NOMO-1 (cell line): Measurements from ENCODE around the gene TMEM208.

Source experiments
- DNase-seq, 2 experiments: peaks; one replicate each; lab custom pipeline; 2025; ENCODE audit not compliant: unreplicated experiment in 2 of 2; lab: John Stamatoyannopoulos, UW

Gene TMEM208

DNA sequence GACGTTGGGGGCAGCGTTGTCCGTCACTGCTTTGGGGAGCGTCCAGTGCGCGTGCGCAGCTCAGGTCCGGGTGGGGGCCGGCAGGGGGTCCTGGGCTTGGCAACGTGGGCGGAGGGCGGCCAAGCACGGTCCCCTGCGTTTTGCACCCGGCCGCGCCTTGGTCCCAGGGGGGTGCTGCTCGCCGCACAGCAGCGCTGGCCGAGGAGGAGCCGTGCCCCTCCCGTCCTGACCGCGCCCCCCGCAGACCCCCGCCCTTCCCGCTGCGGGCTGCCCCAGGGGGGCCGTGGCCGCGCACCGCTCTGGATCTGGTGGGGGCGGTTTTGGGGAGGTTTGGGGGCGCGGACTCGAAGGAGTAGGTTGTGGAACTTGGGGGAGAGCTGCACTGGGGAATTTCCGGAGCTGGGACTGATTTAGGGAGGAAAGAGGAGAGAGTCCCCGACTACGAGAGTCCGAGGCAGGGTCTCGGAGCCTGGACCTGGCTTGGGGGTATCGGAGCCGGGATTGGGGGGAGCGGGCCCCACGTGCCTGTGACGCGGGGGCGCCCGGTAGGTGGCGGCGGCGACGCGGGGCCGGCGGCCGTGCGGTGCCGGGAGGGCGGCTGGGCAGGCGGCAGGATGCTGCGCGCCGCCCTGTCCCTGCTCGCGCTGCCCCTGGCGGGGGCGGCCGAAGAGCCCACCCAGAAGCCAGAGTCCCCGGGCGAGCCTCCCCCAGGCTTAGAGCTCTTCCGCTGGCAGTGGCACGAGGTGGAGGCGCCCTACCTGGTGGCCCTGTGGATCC, 21.7 kb downstream of the TMEM208 start, which contains the start of gene SLC9A5:
Gene SLC9A5 (plus strand): TSS at position 579 of the 777 bp plus-strand sequence. CDS start 36 bp downstream, at position 615.
- DNase-seq, result no peak

DNA sequence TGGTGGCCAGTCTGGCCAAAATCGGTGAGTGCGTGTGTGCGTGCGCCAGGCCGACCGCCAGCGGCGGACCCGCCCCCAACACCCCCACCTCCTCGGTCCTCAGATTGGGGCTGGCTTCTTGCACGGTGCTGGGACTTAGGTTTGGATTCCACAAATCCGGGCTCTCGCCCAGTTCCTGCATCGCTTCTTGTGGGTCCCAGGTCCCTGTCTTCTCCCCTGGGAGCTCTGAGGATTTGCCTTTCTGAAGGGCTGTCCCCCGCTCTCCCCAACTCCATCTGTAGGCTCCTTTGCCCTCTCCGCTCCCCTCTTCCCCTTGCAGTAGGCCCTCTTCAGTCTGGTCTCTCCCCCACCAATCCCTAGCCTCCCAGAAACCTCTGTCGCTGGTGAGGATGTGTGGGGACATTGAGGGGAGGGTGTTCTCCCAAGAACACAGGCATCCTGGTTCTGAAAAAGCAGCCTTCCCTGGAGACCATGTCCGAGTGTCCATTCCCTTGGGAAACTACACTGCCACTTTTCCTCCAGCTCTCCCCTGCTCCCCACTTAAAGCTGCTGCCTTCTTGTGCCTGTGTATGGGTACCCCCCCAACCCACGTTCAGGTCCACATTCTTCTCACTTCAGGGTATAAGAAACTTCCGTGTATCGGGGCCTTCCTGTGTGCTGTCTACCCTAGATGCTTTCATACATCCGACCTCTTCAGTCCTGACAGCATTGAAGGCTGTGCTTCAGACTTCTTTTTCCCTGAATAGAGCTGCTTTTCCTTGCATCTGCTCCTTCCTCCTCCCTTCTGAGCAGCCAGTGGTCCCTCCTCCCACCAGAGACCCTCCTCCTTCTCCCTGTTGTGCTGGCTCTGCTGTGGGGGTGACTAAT, 22.5 kb downstream of the TMEM208 start:
- no peak for DNase-seq

GRCh38 chr16:67250045-67250327, 23.1 kb downstream of the TMEM208 start:
- DNase-seq, result no peak

DNA sequence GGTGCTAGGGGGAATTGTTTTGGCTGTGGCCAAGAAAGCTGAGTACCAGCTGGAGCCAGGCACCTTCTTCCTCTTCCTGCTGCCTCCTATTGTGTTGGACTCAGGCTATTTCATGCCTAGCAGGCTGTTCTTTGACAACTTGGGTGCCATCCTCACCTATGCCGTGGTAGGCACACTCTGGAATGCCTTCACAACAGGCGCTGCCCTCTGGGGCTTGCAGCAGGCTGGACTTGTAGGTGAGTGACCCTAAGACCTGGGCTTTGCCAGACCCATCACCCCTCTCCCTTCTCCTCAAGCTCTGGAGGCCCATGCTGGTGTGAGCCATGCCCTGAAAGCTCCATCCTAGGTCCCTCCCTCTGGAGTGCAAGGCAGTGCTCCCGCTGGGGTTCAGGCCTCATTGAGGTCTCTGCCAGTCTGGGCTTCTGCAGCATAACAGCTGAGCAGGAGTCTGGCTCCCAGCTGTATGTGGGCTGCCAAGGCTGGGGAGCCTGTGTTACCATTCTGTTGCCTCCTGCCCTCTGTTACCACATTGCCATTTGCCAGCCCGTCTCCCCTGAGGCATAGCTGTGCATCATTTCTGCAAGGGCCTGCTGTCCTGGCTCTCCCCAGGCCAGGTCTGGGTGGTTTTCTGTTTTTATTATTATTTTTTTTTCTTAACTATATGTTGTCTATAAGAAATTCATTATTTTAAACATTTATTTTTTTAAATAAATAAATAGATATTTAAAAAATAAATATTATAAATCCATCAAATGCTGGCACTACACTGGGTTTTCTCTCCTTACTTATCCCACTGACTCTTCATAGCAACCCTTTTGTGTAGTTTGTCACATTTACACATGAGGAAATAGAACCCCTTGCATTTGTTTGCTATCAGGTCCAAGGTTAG, 25.9 kb downstream of the TMEM208 start:
- DNase-seq, result no peak

- no peak for DNase-seq
These were observed 28.0 kb downstream of the TMEM208 start for GRCh38 chr16:67254801-67255552.

DNA sequence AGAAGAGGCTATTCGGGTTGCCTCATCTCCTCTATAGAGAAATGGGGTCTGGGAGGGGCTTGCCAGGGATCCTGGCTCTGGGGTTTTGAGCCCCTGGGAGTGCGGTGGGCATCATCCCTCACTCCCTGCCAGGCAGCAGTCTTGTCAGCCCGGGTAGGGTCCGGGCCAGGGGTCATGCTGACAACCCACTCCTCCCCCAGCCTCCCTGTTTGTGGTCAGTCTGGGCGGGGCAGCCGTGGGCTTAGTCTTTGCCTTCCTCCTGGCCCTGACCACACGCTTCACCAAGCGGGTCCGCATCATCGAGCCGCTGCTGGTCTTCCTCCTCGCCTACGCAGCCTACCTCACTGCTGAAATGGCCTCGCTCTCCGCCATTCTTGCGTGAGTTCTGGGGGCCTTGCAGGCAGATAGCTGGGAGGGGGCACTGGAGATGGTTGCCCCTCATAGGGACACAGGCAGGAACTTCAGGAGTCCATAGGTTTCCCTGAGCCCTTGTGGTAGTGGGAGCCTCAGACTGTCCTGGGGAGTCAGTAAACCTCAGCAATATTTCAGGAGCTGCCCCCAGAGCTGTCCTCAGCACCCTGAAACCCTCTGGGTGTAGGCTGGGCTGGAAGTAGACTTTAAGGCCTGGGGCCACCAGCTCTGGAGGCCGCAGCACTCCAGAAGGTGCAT, 28.8 kb downstream of the TMEM208 start:
- no peak for DNase-seq

GRCh38 chr16:67256701-67257230, 29.8 kb downstream of the TMEM208 start:
- DNase-seq, result no peak

- DNase-seq, result no peak
These were observed 30.7 kb downstream of the TMEM208 start for GRCh38 chr16:67257486-67258160.

DNA sequence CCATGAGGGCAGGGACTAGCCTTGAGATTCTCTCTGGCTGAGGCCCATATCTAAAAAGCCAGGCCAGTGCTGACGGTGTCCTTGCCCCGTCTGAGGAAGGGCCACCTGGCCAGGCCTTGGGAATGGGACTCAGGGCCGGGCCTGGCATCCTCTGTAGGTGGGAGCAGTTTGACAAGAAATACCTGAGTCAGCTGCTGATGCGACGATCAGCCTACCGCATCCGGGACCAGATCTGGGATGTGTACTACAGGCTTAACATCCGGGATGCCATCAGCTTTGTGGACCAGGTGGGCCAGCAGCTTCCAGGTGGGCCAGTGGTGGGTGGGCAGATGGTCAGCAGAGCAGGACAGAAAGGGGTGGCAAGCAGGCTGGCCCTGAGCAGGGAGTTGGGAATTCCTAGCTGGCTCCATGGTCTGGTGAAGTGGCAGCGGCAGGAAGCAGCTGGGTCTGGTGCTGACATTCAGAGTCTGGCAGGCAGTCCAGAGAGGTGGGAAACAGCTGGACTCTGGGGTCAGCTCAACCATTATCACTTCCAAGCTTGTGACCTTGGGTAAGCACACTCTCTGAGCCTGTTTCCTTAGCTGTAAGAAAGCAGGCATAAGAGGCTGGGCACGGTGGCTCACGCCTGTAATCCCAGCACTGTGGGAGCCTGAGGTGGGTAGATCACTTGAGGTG, 31.4 kb downstream of the TMEM208 start:
- no peak for DNase-seq

GRCh38 chr16:67259705-67260104, 32.8 kb downstream of the TMEM208 start:
- no peak for DNase-seq

DNA sequence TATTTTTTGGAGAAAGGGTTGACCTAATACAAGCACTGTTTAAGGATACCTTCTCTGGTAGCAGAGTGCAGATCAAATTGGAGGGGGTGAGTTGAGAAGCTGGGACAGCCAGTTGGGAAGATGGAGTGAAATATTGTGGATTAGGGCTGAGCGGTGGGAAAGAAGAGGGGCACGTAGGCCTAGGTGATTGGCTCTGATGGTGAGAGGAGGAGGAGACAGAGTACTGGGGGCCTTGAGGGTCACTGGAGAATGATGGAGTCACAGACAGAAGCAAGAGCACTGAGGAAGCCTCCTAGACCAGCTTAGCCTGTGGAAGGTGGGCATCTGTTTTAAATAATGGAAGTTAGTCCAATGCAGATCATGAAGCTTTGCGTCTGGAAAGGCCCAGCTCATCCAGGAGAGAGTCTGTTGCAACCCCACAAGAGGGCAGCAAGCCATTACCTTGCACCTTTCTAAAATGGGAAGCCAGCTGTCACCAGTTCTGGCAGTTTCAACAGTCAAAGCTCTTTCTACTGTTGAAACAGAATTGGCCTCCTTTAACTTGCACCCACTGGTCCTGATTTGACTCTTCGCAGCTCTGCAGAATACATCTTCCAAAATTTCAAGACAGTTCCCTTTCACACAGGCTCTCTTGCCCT, 33.6 kb downstream of the TMEM208 start:
- peak; percentile 76 to 77 for DNase-seq

- DNase-seq, result no peak
These were observed 36.3 kb downstream of the TMEM208 start for GRCh38 chr16:67263201-67263600.

DNA sequence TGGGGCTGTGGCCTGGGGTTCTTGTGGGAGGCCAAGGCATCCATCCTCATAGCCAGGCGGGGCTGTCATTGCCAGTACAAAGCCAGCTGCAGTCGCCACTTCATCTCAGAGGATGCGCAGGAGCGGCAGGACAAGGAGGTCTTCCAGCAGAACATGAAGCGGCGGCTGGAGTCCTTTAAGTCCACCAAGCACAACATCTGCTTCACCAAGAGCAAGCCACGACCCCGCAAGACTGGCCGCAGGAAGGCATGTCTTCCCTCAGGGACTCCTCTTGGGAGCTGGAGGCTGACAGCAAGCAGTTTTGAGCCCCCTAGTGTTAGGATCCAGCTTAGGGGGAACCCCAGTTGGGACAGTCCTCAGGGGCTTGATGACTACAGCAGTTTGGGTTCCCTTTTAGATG, 37.3 kb downstream of the TMEM208 start:
- DNase-seq, result no peak

- DNase-seq, result no peak
These were observed 37.9 kb downstream of the TMEM208 start for GRCh38 chr16:67264866-67265265.

DNA sequence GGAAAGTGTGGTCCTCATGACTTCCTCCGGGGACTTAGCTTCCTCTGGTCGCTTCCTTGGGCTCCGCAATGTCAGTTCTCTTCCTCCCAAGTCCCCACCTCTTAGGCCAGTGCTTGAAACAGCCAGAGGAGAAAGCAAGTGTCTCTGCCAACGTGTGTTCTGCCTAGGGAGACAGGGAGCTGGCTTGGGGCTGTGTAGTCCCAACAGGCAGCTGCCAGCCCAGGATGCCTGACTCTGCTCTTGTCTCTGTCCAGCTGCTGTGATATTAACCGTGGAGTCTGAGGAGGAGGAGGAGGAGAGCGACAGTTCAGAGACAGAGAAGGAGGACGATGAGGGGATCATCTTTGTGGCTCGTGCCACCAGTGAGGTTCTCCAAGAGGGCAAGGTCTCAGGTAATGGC, 38.9 kb downstream of the TMEM208 start:
- DNase-seq, result no peak

- no peak for DNase-seq
These were observed 41.2 kb downstream of the TMEM208 start for GRCh38 chr16:67268136-67268579.

DNA sequence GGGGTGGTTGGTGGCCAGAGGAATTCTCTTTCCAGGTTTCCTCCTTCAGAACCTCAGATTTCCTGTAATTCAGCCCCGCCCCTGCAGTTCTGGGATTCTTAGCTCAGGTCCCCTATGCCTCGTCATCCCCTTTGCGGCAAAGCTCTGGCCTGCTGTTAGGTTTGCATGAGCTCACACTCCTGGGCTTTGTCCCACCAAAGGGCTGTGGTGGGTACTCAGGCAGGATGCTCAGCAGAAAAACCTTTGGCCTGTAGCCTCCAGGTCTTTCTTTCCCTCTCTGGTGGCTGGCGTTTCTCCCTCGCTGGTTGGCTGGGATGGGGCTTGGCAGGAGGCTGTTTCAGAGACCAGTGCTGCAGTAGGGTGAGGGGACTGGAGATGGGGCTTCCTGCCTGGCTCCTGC, 42.8 kb downstream of the TMEM208 start:
- DNase-seq, result no peak

DNA sequence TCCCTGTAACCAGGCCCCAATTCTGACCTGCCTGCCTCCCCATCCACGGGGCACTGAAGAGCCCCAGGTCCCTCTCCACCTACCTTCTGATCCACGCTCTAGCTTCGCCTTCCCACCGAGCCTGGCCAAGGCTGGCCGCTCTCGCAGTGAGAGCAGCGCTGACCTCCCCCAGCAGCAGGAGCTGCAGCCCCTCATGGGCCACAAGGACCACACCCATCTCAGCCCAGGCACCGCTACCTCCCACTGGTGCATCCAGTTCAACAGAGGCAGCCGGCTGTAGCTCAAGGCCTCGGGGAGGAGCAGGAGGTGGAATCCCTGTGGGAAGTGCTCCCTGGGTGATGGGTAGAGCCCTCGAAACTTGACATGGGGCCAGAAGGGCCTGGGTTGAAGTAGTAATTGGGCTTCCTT, 44.0 kb downstream of the TMEM208 start:
- no peak for DNase-seq
